ENCODE results near the gene MACC1. TPM values are rescaled to one million over a fixed set of nuclear protein-coding genes. Genes with fewer than 3 reads are reported as not detected.

MACC1 gene
- polyA plus RNA-seq, 1 of the 3 experiments (the other 2 are of a cell fraction): not detected

DNA sequence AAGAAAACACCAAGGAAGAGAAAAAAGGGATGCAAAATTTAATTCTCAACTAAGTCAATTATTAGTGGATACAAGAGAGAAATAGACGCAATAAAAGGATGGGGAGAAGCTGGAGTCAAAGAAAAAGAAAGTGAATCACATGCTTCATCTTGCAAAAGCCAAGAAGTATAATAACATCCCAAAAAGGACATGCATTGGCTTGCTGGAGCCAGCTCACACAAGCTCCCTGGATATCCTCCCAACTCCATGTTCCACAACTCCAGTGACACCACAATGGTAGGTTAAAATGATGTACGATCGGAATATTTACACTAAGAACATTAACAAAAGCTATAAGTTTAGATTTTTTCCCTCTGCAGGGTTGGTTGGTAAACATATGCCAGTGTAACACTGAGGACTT, 72.4 kb downstream of the MACC1 start:
- H3K27ac ChIP-seq (ENCODE audit: low read depth in 2 of 2, low read length in 1 of 2): no peak overlapping the region
- TF ChIP-seq, protein P1, sequence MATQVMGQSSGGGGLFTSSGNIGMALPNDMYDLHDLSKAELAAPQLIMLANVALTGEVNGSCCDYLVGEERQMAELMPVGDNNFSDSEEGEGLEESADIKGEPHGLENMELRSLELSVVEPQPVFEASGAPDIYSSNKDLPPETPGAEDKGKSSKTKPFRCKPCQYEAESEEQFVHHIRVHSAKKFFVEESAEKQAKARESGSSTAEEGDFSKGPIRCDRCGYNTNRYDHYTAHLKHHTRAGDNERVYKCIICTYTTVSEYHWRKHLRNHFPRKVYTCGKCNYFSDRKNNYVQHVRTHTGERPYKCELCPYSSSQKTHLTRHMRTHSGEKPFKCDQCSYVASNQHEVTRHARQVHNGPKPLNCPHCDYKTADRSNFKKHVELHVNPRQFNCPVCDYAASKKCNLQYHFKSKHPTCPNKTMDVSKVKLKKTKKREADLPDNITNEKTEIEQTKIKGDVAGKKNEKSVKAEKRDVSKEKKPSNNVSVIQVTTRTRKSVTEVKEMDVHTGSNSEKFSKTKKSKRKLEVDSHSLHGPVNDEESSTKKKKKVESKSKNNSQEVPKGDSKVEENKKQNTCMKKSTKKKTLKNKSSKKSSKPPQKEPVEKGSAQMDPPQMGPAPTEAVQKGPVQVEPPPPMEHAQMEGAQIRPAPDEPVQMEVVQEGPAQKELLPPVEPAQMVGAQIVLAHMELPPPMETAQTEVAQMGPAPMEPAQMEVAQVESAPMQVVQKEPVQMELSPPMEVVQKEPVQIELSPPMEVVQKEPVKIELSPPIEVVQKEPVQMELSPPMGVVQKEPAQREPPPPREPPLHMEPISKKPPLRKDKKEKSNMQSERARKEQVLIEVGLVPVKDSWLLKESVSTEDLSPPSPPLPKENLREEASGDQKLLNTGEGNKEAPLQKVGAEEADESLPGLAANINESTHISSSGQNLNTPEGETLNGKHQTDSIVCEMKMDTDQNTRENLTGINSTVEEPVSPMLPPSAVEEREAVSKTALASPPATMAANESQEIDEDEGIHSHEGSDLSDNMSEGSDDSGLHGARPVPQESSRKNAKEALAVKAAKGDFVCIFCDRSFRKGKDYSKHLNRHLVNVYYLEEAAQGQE (IDR thresholded peaks at IDR 0.05; ENCODE audit: low read depth, low read length): no peak
- no peak for TF ChIP-seq RXRA (IDR thresholded peaks at IDR 0.05; ENCODE audit: borderline replicate concordance, low read depth)
- TF ChIP-seq GATA2 (CRISPR knock-in tag; IDR thresholded peaks at IDR 0.05): no peak
- TF ChIP-seq, protein P2, sequence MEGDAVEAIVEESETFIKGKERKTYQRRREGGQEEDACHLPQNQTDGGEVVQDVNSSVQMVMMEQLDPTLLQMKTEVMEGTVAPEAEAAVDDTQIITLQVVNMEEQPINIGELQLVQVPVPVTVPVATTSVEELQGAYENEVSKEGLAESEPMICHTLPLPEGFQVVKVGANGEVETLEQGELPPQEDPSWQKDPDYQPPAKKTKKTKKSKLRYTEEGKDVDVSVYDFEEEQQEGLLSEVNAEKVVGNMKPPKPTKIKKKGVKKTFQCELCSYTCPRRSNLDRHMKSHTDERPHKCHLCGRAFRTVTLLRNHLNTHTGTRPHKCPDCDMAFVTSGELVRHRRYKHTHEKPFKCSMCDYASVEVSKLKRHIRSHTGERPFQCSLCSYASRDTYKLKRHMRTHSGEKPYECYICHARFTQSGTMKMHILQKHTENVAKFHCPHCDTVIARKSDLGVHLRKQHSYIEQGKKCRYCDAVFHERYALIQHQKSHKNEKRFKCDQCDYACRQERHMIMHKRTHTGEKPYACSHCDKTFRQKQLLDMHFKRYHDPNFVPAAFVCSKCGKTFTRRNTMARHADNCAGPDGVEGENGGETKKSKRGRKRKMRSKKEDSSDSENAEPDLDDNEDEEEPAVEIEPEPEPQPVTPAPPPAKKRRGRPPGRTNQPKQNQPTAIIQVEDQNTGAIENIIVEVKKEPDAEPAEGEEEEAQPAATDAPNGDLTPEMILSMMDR (IDR thresholded peaks at IDR 0.05): no peak
- TF ChIP-seq, protein P3, sequence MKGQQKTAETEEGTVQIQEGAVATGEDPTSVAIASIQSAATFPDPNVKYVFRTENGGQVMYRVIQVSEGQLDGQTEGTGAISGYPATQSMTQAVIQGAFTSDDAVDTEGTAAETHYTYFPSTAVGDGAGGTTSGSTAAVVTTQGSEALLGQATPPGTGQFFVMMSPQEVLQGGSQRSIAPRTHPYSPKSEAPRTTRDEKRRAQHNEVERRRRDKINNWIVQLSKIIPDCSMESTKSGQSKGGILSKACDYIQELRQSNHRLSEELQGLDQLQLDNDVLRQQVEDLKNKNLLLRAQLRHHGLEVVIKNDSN (IDR thresholded peaks at IDR 0.05; ENCODE audit: borderline replicate concordance, low read depth): no peak
- no peak for TF ChIP-seq NRF1 (IDR thresholded peaks at IDR 0.05; ENCODE audit: low read depth, low read length)
- TF ChIP-seq, protein P4, sequence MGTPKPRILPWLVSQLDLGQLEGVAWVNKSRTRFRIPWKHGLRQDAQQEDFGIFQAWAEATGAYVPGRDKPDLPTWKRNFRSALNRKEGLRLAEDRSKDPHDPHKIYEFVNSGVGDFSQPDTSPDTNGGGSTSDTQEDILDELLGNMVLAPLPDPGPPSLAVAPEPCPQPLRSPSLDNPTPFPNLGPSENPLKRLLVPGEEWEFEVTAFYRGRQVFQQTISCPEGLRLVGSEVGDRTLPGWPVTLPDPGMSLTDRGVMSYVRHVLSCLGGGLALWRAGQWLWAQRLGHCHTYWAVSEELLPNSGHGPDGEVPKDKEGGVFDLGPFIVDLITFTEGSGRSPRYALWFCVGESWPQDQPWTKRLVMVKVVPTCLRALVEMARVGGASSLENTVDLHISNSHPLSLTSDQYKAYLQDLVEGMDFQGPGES (IDR thresholded peaks at IDR 0.05; ENCODE audit: low read depth, low read length): no peak
- no peak for TF ChIP-seq JUND (IDR thresholded peaks at IDR 0.05)
- no peak for TF ChIP-seq SMC3 (IDR thresholded peaks at IDR 0.05; ENCODE audit: low read depth, low read length)
- no peak for TF ChIP-seq FOSL2 (IDR thresholded peaks at IDR 0.05; ENCODE audit: borderline replicate concordance, low read depth)
- TF ChIP-seq GABPA (IDR thresholded peaks at IDR 0.05; ENCODE audit: low read depth): no peak
- TF ChIP-seq YY1 (IDR thresholded peaks at IDR 0.05; ENCODE audit: low read depth): no peak
- TF ChIP-seq NFIC (IDR thresholded peaks at IDR 0.05; ENCODE audit: borderline replicate concordance): no peak
- no peaks in the 10 kb centered on the region for H3K27me3 ChIP-seq (ENCODE audit: insufficient read depth)
- no peak for DNase-seq
- H3K9me2 ChIP-seq: no peaks in the 10 kb centered on the region
- H2AFZ ChIP-seq (ENCODE audit: low read depth): no peak overlapping the region
- no peak overlapping the region for H3K4me3 ChIP-seq (ENCODE audit: low read depth in 2 of 2, low read length in 1 of 2)
- WGBS (ENCODE audit: low lambda C conversion rate): 82% methylated on average over 3 of the region's 3 CpGs
- ChIA-PET CTCF (interaction anchor here (1.1 to 1.8 kb wide), 2 partner anchors 14 to 28 kb away, joined by 5 to 6 read pairs; no protein-coding TSS in a partner anchor), POLR2A (no interaction called here)
- no peaks in the 10 kb centered on the region for H3K79me2 ChIP-seq (ENCODE audit: insufficient read depth)
- no peak overlapping the region for H3K9ac ChIP-seq
- H4K20me1 ChIP-seq (ENCODE audit: insufficient read depth): no peaks in the 10 kb centered on the region
- H3K36me3 ChIP-seq (replicated peaks in 1 of 2; ENCODE audit: control insufficient read depth in 1 of 2, insufficient read depth in 2 of 2, low read length in 1 of 2): no peaks in the 10 kb centered on the region
- H3K9me3 ChIP-seq: no peaks in the 10 kb centered on the region
- H3K4me1 ChIP-seq (ENCODE audit: control insufficient read depth in 1 of 2, insufficient read depth in 2 of 2, low read depth in 1 of 2, low read length in 1 of 2): peaks cover 0 to 2% of the 10 kb centered on the region in 2 experiments; a peak in 1 of 4 replicates
- H3F3A ChIP-seq (replicated peaks; ENCODE audit: insufficient read depth): no peaks in the 10 kb centered on the region
- no peak overlapping the region for H3K4me2 ChIP-seq
